IMR-90 (cell line): ENCODE data around the gene GARIN5A.

Source experiments
- BHLHE40 ChIP-seq: fragments of 150-350 bp; IDR thresholded peaks from 2 replicates; pipeline ENCODE4 v1.6.1; 2016; ENCODE audit warnings: mild to moderate bottlenecking, low read depth, low read length
- CEBPB ChIP-seq: IDR thresholded peaks from 2 replicates; pipeline ENCODE4 v1.6.1; 2012; ENCODE audit warnings: low read depth, low read length, improper control_type of control experiment
- CHD1 ChIP-seq: IDR thresholded peaks from 2 replicates; pipeline ENCODE4 v1.6.1; 2012; ENCODE audit warnings: low read depth, low read length, improper control_type of control experiment
- FOS ChIP-seq: fragments of 150-350 bp; IDR thresholded peaks from 2 replicates; pipeline ENCODE4 v1.6.1; 2016; ENCODE audit warnings: low read depth, low read length
- MAZ ChIP-seq: IDR thresholded peaks from 2 replicates; pipeline ENCODE4 v1.6.1; 2012; ENCODE audit warnings: low read depth, mild to moderate bottlenecking, low read length, improper control_type of control experiment, moderate library complexity, borderline replicate concordance
- MXI1 ChIP-seq: IDR thresholded peaks from 2 replicates; pipeline ENCODE4 v1.6.1; 2012; ENCODE audit warnings: low read depth, mild to moderate bottlenecking, low read length, moderate library complexity, borderline replicate concordance
- POLR2A ChIP-seq: IDR thresholded peaks from 2 replicates; pipeline ENCODE4 v1.6.1; 2012; ENCODE audit warnings: mild to moderate bottlenecking, low read depth, low read length
- RAD21 ChIP-seq: IDR thresholded peaks from 2 replicates; pipeline ENCODE4 v1.6.1; 2012; ENCODE audit warnings: low read length, improper control_type of control experiment
- RCOR1 ChIP-seq: IDR thresholded peaks from 2 replicates; pipeline ENCODE4 v1.6.1; 2012; ENCODE audit warnings: mild to moderate bottlenecking, low read length, improper control_type of control experiment; ENCODE audit not compliant: insufficient replicate concordance
- RFX5 ChIP-seq: IDR thresholded peaks from 2 replicates; pipeline ENCODE4 v1.8.0; 2012; ENCODE audit warnings: low read depth, mild to moderate bottlenecking, low read length, moderate library complexity
- SMC3 ChIP-seq: fragments of 150-350 bp; IDR thresholded peaks from 2 replicates; pipeline ENCODE4 v1.6.1; 2016; ENCODE audit warnings: low read depth, mild to moderate bottlenecking, antibody characterized with exemption, low read length, moderate library complexity
- TF ChIP-seq, protein P1 (sequence below): conservative IDR thresholded peaks from 2 replicates; pipeline ENCODE4 v1.5.1; 2012; ENCODE audit warnings: mild to moderate bottlenecking, low read depth, low read length, improper control_type of control experiment
- TF ChIP-seq, protein P2 (sequence below): fragments of 150-350 bp; IDR thresholded peaks from 2 replicates; pipeline ENCODE4 v1.6.1; 2017; ENCODE audit warnings: mild to moderate bottlenecking, antibody characterized with exemption, low read length, low read depth
- TF ChIP-seq, protein P3 (sequence below): fragments of 150-350 bp; IDR thresholded peaks from 2 replicates; pipeline ENCODE4 v1.6.1; 2016; ENCODE audit warnings: low read depth, mild to moderate bottlenecking, low read length, moderate library complexity, borderline replicate concordance

DNA sequence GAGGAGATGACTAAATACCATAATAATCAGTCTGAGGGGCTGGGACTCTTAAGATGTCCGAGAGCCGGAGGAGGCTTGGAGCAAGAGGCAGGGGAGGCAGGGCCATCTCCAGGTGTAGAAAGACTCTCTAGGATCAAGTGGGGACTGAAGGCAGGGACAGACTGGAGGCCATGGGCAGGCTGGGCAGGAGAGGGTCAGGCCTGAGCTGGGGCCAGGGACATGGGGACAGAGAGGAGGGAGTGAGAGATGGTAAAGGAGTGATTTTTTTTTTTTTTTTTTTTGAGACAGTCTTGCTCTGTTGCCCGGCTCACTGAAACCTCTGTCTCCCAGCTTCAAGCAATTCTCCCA lies 32.2 kb upstream of the GARIN5A start:
- TF ChIP-seq, protein P1, sequence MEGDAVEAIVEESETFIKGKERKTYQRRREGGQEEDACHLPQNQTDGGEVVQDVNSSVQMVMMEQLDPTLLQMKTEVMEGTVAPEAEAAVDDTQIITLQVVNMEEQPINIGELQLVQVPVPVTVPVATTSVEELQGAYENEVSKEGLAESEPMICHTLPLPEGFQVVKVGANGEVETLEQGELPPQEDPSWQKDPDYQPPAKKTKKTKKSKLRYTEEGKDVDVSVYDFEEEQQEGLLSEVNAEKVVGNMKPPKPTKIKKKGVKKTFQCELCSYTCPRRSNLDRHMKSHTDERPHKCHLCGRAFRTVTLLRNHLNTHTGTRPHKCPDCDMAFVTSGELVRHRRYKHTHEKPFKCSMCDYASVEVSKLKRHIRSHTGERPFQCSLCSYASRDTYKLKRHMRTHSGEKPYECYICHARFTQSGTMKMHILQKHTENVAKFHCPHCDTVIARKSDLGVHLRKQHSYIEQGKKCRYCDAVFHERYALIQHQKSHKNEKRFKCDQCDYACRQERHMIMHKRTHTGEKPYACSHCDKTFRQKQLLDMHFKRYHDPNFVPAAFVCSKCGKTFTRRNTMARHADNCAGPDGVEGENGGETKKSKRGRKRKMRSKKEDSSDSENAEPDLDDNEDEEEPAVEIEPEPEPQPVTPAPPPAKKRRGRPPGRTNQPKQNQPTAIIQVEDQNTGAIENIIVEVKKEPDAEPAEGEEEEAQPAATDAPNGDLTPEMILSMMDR: no peak
- TF ChIP-seq CHD1 (no peak), POLR2A (no peak), RAD21 (no peak), RFX5 (no peak), RCOR1 (no peak), CEBPB (no peak), SMC3 (no peak), BHLHE40 (no peak), FOS (no peak), MAZ (no peak), MXI1 (no peak)
- TF ChIP-seq, protein P2, sequence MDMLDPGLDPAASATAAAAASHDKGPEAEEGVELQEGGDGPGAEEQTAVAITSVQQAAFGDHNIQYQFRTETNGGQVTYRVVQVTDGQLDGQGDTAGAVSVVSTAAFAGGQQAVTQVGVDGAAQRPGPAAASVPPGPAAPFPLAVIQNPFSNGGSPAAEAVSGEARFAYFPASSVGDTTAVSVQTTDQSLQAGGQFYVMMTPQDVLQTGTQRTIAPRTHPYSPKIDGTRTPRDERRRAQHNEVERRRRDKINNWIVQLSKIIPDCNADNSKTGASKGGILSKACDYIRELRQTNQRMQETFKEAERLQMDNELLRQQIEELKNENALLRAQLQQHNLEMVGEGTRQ: no peak
- TF ChIP-seq, protein P3, sequence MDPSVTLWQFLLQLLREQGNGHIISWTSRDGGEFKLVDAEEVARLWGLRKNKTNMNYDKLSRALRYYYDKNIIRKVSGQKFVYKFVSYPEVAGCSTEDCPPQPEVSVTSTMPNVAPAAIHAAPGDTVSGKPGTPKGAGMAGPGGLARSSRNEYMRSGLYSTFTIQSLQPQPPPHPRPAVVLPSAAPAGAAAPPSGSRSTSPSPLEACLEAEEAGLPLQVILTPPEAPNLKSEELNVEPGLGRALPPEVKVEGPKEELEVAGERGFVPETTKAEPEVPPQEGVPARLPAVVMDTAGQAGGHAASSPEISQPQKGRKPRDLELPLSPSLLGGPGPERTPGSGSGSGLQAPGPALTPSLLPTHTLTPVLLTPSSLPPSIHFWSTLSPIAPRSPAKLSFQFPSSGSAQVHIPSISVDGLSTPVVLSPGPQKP: no peak
